Activated CD8-positive, alpha-beta T cell treated with anti-CD3 and anti-CD28 coated beads for 36 hours (primary cell): ENCODE measurements around the gene SLC16A8. TPM values are rescaled to one million over a fixed set of nuclear protein-coding genes. Genes with fewer than 3 reads are reported as not detected.

Experiments
- ATAC-seq: fragments of 200-7000 bp; cut with Tn5 transposase; one replicate; pipeline ENCODE4 v1.10.0; 2021; ENCODE audit warnings: mild to moderate bottlenecking, moderate library complexity
- CTCF ChIA-PET: fragments of 350-600 bp; sonication (Branson Sonifier 250); formaldehyde crosslinking; loops from one replicate; lab custom pipeline; 2021; ENCODE audit warnings: antibody characterized with exemption; lab: Charles Lee
- POLR2A ChIA-PET: fragments of 350-600 bp; sonication (Branson Sonifier 250); formaldehyde crosslinking; loops from one replicate; lab custom pipeline; 2021; ENCODE audit warnings: antibody characterized with exemption; lab: Charles Lee
- DNase-seq: peaks from one replicate; pipeline ENCODE4 v3.0.0-alpha.2; 2020
- H3K27ac Mint-ChIP-seq: one replicate; pipeline ENCODE4 v1.8.0; 2021; ENCODE audit warnings: mild to moderate bottlenecking, mixed read lengths
- H3K27me3 Mint-ChIP-seq: one replicate; pipeline ENCODE4 v1.8.0; 2021; ENCODE audit warnings: mixed read lengths
- H3K36me3 Mint-ChIP-seq: one replicate; pipeline ENCODE4 v1.8.0; 2021; ENCODE audit warnings: low read depth, mixed read lengths
- H3K4me1 Mint-ChIP-seq: one replicate; pipeline ENCODE4 v1.8.0; 2021; ENCODE audit warnings: low read depth, mixed read lengths
- H3K4me3 Mint-ChIP-seq: one replicate; pipeline ENCODE4 v1.8.0; 2021; ENCODE audit warnings: mild to moderate bottlenecking, moderate library complexity, mixed read lengths
- H3K9me3 Mint-ChIP-seq: one replicate; pipeline ENCODE4 v1.8.0; 2021; ENCODE audit warnings: mixed read lengths
- intact Hi-C: fragments of 100-400 bp; cut with micrococcal nuclease; formaldehyde crosslinking; loops from one replicate; pipeline ENCODE4 v1.10.0; 2022
- total RNA-seq, 2 experiments: library from RNA; stranded (reverse); gene quantifications; one replicate each; pipeline ENCODE4 v1.2.3, GENCODE V29; 2021
- TF ChIP-seq, protein P1 (sequence below): fragments of 200-600 bp; IDR thresholded peaks from one replicate; pipeline ENCODE4 v1.8.0; 2022; ENCODE audit warnings: antibody characterized with exemption, mild to moderate bottlenecking

Gene SLC16A8
- total RNA-seq, 2 experiments from 2014 or later = not detected

DNA sequence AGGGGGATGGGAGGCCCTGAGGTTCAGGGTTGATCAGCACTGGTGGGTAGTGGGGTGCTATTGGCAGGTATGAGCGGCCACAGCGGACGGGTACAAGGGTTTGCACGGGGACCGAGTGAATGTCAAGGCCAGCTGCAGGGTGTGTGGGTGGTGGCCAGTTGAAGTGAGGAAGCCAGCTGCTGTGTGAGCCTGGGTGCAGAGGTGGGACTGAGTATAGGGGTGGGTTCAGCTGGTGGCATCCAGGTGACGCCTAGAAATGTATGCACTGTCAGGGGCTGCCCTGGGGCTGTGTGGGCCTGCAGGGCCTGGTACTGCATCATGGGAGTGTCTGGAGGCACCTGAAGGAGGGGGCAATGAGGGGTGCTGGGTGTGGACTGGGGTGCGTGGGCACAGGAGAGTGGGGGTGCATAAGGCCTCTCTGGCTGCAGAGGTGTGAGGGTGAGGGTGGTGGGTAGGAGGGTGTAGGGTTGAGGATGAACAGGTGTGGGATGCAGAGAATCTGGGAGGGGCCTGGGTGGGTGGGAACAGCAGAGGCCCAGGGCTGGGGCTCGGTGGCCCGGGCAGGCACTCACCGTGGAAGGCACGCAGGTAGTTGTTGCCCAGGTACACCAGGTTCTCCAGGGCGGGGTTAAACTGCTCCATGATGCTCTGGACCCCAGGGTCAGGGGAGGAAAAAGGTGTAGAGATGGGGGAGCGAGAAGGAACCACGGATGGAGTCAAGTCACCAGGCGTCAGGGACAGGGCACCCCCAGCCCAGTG, 24.8 kb upstream of the SLC16A8 start:
- DNase-seq = no peak
- peak; percentile 29 for ATAC-seq
- no peaks in the 10 kb centered on the region for H3K9me3 Mint-ChIP-seq
- no peaks in the 10 kb centered on the region for H3K27me3 Mint-ChIP-seq
- no peak overlapping the region for H3K4me3 Mint-ChIP-seq
- POLR2A ChIA-PET = no interaction called here
- CTCF ChIA-PET = interaction anchor here (0.7 to 0.9 kb wide), 2 partner anchors 8 to 57 kb away, joined by 3 read pairs; no protein-coding TSS in a partner anchor
- H3K27ac Mint-ChIP-seq = no peak overlapping the region
- intact Hi-C loops = no loop called here
- H3K4me1 Mint-ChIP-seq = peaks cover 9% of the 10 kb centered on the region
- H3K36me3 Mint-ChIP-seq = peaks cover 2% of the 10 kb centered on the region
- TF ChIP-seq, protein P1, sequence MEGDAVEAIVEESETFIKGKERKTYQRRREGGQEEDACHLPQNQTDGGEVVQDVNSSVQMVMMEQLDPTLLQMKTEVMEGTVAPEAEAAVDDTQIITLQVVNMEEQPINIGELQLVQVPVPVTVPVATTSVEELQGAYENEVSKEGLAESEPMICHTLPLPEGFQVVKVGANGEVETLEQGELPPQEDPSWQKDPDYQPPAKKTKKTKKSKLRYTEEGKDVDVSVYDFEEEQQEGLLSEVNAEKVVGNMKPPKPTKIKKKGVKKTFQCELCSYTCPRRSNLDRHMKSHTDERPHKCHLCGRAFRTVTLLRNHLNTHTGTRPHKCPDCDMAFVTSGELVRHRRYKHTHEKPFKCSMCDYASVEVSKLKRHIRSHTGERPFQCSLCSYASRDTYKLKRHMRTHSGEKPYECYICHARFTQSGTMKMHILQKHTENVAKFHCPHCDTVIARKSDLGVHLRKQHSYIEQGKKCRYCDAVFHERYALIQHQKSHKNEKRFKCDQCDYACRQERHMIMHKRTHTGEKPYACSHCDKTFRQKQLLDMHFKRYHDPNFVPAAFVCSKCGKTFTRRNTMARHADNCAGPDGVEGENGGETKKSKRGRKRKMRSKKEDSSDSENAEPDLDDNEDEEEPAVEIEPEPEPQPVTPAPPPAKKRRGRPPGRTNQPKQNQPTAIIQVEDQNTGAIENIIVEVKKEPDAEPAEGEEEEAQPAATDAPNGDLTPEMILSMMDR = no peak

DNA sequence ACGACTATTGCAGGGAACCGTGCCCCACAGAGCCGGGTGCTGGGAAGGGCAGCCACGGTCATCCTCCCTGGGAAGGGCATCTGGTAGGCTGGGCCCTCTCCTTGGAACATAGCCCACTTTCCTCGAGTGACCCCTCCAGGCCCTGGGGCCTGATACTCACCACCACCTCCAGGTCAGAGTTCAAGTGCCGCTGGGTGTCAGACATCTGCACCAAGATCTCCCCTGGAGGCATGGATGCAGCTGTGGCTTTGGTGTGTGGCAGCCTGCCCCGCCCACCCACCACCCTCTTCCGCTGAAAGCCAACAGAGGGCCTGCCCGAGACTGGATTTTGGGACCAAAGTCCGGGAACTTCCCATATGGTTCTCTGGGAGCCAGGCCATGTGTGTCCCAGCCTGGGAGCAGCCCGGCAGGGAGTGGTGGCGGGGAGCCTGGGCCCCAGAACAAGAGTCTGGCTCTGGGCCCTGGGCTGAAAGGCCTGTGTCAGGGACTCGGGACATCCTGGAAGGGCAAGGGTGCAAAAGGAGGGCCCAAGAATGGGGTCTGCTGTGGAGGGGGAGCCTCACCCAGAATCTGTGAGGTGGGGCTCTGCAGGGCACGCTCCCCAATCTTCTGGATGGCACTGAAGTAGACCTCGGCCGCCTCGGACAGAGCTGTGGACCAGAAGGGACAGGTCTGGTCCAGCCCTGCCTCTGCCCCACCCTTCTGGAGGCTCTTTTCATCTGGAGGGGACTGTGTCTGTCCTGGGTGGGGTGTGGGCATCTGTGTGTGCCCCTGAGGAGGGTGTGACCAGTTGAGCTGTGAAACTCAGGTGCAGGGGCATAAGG, 23.9 kb upstream of the SLC16A8 start:
- Mint-ChIP-seq H3K27me3 (no peaks in the 10 kb centered on the region), H3K27ac (no peak overlapping the region), H3K36me3 (peaks cover 2% of the 10 kb centered on the region), H3K9me3 (no peaks in the 10 kb centered on the region), H3K4me3 (no peak overlapping the region), H3K4me1 (peaks cover 9% of the 10 kb centered on the region)
- CTCF ChIA-PET = interaction anchor here (0.9 to 1.1 kb wide), 2 partner anchors 56 kb away, joined by 3 to 6 read pairs; no protein-coding TSS in a partner anchor
- intact Hi-C loops = no loop called here
- DNase-seq = no peak
- POLR2A ChIA-PET = no interaction called here
- ATAC-seq = no peak
- TF ChIP-seq, protein P1 = no peak

DNA sequence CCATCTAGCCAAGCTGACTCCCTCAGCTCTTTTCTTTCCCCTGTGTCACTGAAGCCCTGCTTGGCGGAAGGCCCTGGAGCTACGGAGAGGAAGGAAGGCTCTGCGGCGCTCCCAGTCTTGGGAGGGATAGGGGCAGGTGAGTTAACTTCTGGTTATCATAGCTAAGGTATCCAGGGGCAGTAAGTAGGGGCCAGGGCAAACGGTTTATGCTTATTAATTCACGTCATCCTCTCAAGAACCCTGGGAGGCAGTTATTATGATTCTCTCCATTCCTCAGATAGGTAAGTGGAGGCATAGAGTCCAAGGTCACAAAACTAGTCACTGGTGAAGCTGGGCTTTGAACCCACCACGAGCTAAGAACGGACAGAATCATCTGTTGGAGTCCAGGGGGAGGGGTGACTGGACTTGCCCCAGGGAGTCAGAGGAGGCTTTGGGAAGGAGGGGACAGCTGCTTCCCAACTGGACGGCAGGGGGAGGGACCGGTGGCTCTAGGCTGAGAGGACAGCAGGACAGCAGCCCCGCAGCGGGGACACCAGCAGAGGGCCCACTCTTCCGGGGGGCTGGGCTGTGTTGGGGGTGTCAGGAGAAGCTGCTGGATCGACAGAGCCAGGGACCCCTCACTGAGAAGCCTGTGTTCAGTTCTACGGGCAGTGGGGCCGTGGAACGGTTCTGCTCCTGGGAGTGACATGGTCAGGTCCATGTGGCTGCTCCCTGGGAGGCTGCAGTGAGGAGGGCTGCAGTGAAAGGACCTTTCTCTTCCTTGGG, 23.0 kb upstream of the SLC16A8 start:
- DNase-seq = no peak
- H3K4me3 Mint-ChIP-seq = no peak overlapping the region
- no peaks in the 10 kb centered on the region for H3K9me3 Mint-ChIP-seq
- ATAC-seq = no peak
- H3K27ac Mint-ChIP-seq = no peak overlapping the region
- TF ChIP-seq, protein P1 = no peak
- peaks cover 9% of the 10 kb centered on the region for H3K4me1 Mint-ChIP-seq
- H3K27me3 Mint-ChIP-seq = no peaks in the 10 kb centered on the region
- POLR2A ChIA-PET = interaction anchor here (1.1 kb wide), 1 partner anchor 24 kb away, joined by 3 read pairs; no protein-coding TSS in a partner anchor
- CTCF ChIA-PET = interaction anchor here (1.1 kb wide), 1 partner anchor 55 kb away, joined by 6 read pairs; no protein-coding TSS in a partner anchor
- intact Hi-C loops = no loop called here
- peaks cover 2% of the 10 kb centered on the region for H3K36me3 Mint-ChIP-seq

DNA sequence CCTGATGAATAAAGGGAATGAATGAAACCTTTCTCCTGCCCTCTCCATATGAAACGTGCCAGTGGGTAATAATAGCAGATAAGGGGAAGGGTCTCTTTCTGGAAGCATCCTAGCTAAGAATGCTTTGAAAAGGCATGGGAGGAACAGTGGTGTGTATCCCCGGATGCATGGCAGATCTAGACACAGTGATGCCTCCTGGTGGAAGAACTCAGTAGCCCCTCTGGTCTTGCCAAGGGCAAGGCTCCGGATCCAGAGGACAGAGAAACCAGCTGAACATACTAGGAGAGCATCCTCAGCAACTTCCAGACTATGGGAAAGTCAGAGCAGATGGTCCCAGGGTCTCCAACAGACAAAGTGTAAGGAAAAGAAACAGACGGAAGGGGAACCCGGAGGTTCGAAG, 20.1 kb upstream of the SLC16A8 start:
- POLR2A ChIA-PET = interaction anchor here (1.4 kb wide), 1 partner anchor 78 kb away, joined by 4 read pairs; the partner anchor contains the start of gene PLA2G6

More for the DNA sequence above, 20.1 kb upstream of the SLC16A8 start:
- CTCF ChIA-PET = interaction anchor here (0.9 to 1.7 kb wide), 3 partner anchors 8 to 51 kb away, joined by 3 to 9 read pairs (median 4); no protein-coding TSS in a partner anchor
- no peaks in the 10 kb centered on the region for H3K27me3 Mint-ChIP-seq
- H3K9me3 Mint-ChIP-seq = no peaks in the 10 kb centered on the region
- ATAC-seq = no peak
- TF ChIP-seq, protein P1 = no peak
- no peak for DNase-seq
- no peak overlapping the region for H3K27ac Mint-ChIP-seq
- intact Hi-C loops = no loop called here
- H3K36me3 Mint-ChIP-seq = no peaks in the 10 kb centered on the region
- H3K4me3 Mint-ChIP-seq = no peak overlapping the region
- peaks cover 6% of the 10 kb centered on the region for H3K4me1 Mint-ChIP-seq
